Measurements from ENCODE around the gene NPC1. TPM values are rescaled to one million over a fixed set of nuclear protein-coding genes. Genes with fewer than 3 reads are reported as not detected.
A peak's percentile ranks its signal among the peaks of the same experiment; 100 is the strongest.

The NPC1 gene
- total RNA-seq, 3 donors from 2014 or later = 39.5 to 100 (median 81.3) TPM

DNA sequence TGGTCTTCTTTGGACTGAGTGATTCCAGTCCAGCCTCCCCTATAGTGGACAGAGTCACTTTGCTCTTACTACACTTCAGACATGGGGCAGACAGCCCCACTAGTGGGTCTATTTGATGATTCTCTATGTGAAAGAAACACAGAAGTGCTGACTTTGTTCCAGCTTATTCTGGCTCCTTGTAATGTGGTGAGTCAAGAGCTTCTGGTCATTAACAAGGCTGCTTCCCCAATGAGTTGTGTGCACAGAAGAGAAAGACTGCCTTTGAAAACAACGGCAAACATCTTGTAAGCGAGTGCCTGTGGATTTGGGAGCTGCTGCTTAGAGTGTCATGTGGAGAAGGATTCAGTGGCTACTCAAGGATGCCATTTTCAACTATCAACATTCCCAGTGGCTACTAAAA, 43.8 kb downstream of the NPC1 start:
- H3K36me3 ChIP-seq = peaks cover 6% of the 10 kb centered on the region

DNA sequence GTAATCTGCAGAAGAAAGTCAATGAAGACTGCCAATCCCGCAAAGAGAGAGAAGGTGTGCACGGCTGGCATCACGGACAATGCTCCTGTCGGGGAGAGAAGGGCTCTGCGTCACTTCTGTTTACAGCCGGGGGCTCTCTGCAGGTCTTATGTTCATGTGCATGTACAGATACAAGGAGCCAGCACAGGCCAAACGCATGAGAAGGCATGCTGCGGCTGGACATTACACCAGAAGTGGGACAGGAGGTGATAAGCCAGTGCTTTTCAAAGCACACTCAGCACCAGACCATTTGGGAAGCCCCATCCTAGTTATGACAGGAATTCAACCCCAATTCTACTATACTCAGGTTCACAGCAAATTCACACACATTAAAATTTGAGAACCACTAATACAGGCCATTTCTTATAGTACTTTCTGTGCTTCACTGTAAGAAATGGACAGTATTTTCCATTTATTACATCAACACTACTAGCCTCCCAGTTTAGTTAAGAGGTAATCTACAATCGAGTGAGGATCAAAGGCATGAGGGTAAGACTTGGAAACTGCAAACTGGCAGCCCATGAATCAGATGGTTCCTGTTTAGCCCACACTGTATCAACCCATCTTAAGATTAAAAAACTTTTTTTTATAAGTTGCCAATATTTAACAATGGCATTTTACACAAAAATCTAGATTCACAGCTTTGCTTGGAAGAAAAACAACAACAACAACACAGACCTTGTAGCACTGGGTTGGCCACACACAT, 44.8 kb downstream of the NPC1 start:
- no peak for DNase-seq (ENCODE audit: low spot score in 2 of 2)
- TF ChIP-seq CTCF (IDR thresholded peaks at IDR 0.05) (no peak), POLR2A (IDR thresholded peaks at IDR 0.05) (no peak), POLR2AphosphoS5 (IDR thresholded peaks at IDR 0.05) (no peak)
- Histone ChIP-seq H3K9me3 (no peaks in the 10 kb centered on the region), H3K4me3 (no peak overlapping the region), H3K36me3 (peaks cover 11% of the 10 kb centered on the region), H3K27me3 (no peaks in the 10 kb centered on the region), H3K27ac (no peak overlapping the region), H3K4me1 (no peaks in the 10 kb centered on the region)
- intact Hi-C loops (cut with DNase I; ENCODE audit: low total_unique reads) = no loop called here

More for the DNA sequence above, 43.8 kb downstream of the NPC1 start:
- intact Hi-C loops (cut with DNase I; ENCODE audit: low total_unique reads) = no loop called here
- no peak for DNase-seq (ENCODE audit: low spot score in 2 of 2)
- Histone ChIP-seq H3K4me3 (no peak overlapping the region), H3K9me3 (no peaks in the 10 kb centered on the region), H3K27ac (no peak overlapping the region), H3K4me1 (no peaks in the 10 kb centered on the region), H3K27me3 (no peaks in the 10 kb centered on the region)
- TF ChIP-seq CTCF (IDR thresholded peaks at IDR 0.05) (no peak), POLR2A (IDR thresholded peaks at IDR 0.05) (no peak), POLR2AphosphoS5 (IDR thresholded peaks at IDR 0.05) (no peak)

- H3K36me3 ChIP-seq = peaks cover 11% of the 10 kb centered on the region
- intact Hi-C loops (cut with DNase I; ENCODE audit: low total_unique reads) = no loop called here
Observed at GRCh38 chr18:23540867-23541266, 45.4 kb downstream of the NPC1 start.

DNA sequence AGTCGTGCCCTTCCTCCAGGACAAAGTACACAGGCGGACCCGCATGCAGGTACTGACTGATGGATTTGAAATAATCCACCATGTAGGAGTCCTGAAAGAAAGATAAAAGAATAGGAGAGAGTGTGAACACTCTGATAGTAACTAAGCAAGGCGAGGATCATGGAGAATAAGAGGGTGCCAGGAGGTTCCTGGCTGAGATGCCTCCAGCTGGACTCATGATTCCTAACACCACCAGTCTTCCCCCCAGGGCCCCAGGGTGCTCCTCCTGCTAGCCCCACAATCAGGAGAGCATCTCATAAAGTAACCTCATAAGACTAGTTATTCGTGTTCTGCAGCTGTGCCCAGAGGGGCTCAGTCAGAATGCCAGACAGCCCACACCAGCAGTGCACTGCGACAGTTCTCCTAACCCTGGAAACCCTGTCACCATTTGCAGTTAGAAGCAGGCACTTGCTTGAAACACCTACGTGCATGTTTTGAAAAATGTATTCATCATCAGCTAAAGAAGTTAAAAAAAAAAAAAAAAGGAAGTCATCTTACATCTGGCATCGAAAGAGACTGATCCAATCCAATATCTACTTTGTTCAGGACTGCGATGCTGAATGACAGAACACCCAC, 46.3 kb downstream of the NPC1 start:
- Histone ChIP-seq H3K27ac (no peak overlapping the region), H3K4me1 (no peaks in the 10 kb centered on the region), H3K27me3 (no peaks in the 10 kb centered on the region), H3K9me3 (no peaks in the 10 kb centered on the region), H3K4me3 (no peak overlapping the region), H3K36me3 (peaks cover 11% of the 10 kb centered on the region)
- no peak for TF ChIP-seq POLR2AphosphoS5 (IDR thresholded peaks at IDR 0.05)
- TF ChIP-seq POLR2A (IDR thresholded peaks at IDR 0.05) = no peak
- no peak for TF ChIP-seq CTCF (IDR thresholded peaks at IDR 0.05)
- intact Hi-C loops (cut with DNase I; ENCODE audit: low total_unique reads) = no loop called here
- no peak for DNase-seq (ENCODE audit: low spot score in 2 of 2)

More at GRCh38 chr18:23540867-23541266, 45.4 kb downstream of the NPC1 start:
- Histone ChIP-seq H3K4me3 (no peak overlapping the region), H3K27ac (no peak overlapping the region), H3K9me3 (no peaks in the 10 kb centered on the region), H3K4me1 (no peaks in the 10 kb centered on the region), H3K27me3 (no peaks in the 10 kb centered on the region)
- DNase-seq (ENCODE audit: low spot score in 2 of 2) = no peak
- no peak for TF ChIP-seq POLR2A (IDR thresholded peaks at IDR 0.05)
- TF ChIP-seq POLR2AphosphoS5 (IDR thresholded peaks at IDR 0.05) = no peak
- no peak for TF ChIP-seq CTCF (IDR thresholded peaks at IDR 0.05)

- no peaks in the 10 kb centered on the region for H3K4me1 ChIP-seq
- no peak for TF ChIP-seq CTCF (IDR thresholded peaks at IDR 0.05)
- TF ChIP-seq POLR2AphosphoS5 (IDR thresholded peaks at IDR 0.05) = no peak
- TF ChIP-seq POLR2A (IDR thresholded peaks at IDR 0.05) = no peak
- H3K27me3 ChIP-seq = no peaks in the 10 kb centered on the region
- H3K9me3 ChIP-seq = no peaks in the 10 kb centered on the region
- H3K27ac ChIP-seq = peak overlapping the region in 1 of 2 donors; percentile 67
- no peak overlapping the region for H3K4me3 ChIP-seq
- no peak for DNase-seq (ENCODE audit: low spot score in 2 of 2)
- peaks cover 11% of the 10 kb centered on the region for H3K36me3 ChIP-seq
- intact Hi-C loops (cut with DNase I; ENCODE audit: low total_unique reads) = no loop called here
Observed at GRCh38 chr18:23539296-23539695, 47.0 kb downstream of the NPC1 start.
